ENCODE measurements around the gene DUSP8. TPM values are rescaled to one million over a fixed set of nuclear protein-coding genes. Genes with fewer than 3 reads are reported as not detected.

Gene DUSP8
- total and polyA plus RNA-seq, 2 of the 8 experiments (the other 6 are each of a cell fraction or from before 2014, with no cell fraction given), result 2.8 to 3.6 TPM

DNA sequence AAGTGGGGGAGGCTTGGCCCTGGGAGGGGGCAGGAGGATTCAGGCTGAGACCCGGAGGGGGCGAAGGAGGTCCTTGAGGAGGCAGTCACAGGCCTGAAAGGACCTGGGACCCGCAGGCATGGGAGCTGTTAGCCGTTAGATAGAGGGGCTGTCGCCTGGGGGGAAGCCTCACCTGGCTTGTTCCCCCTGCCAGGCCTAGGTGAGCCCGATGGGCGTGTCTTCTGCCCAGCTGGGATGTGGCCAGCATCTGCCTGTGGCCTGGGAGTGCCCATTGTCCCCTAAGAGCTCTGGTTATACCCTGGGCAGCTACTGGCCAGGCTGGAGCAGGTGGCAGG lies 1.8 kb upstream of the DUSP8 start:
- Histone ChIP-seq H2BK15ac (ENCODE audit: low read length) (no peak overlapping the region), H3K14ac (ENCODE audit: insufficient read length) (no peak overlapping the region), H3K9ac (replicated peaks in 1 of 4; ENCODE audit: extremely low read depth in 1 of 4, low read depth in 3 of 4, low read length in 3 of 4) (no peak overlapping the region), H3K27me3 (replicated peaks in 1 of 4; ENCODE audit: control insufficient read depth in 3 of 4, extremely low read depth in 1 of 4, insufficient read depth in 3 of 4, low read length in 3 of 4) (peaks cover 18 to 54% (median 46%) of the 10 kb centered on the region in 4 experiments), H2BK12ac (ENCODE audit: low read depth, low read length) (no peak overlapping the region), H3K9me3 (ENCODE audit: insufficient read depth in 2 of 2, low read depth in 1 of 2, low read length in 1 of 2) (peaks cover 0 to 6% of the 10 kb centered on the region in 2 experiments; a peak in 2 of 4 replicates), H3K4me2 (ENCODE audit: insufficient read depth in 1 of 2, low read depth in 2 of 2, low read length in 2 of 2) (peak overlapping the region; percentile 48 to 79), H4K8ac (ENCODE audit: extremely low read depth, insufficient read depth, low read length) (0 out of 2 replicates have a peak overlapping the region, but pooled peaks have one; percentile 31), H4K20me1 (replicated peaks in 1 of 2; ENCODE audit: control insufficient read depth in 1 of 2, insufficient read depth in 2 of 2, low read length in 2 of 2) (peaks cover 2 to 18% of the 10 kb centered on the region in 2 experiments), H3K4ac (replicated peaks; ENCODE audit: insufficient read length, low read depth, low read length) (no peak overlapping the region), H4K91ac (replicated peaks; ENCODE audit: insufficient read length, low read length) (no peak overlapping the region), H3K18ac (ENCODE audit: extremely low read depth, low read length) (0 out of 2 replicates have a peak overlapping the region, but pooled peaks have one; percentile 2), H3K23ac (ENCODE audit: insufficient read length) (no peak overlapping the region), H3K4me3 (ENCODE audit: extremely low read depth in 1 of 4, insufficient read depth in 2 of 4, low read depth in 3 of 4, low read length in 4 of 4) (peak overlapping the region in 1 of 4 experiments; percentile 71; a peak in 4 of 8 replicates), H3K79me2 (ENCODE audit: control insufficient read depth in 1 of 2, insufficient read depth in 2 of 2, low read length in 2 of 2) (no peaks in the 10 kb centered on the region), H2AFZ (ENCODE audit: low read length) (no peak overlapping the region), H2BK20ac (ENCODE audit: low read length) (no peak overlapping the region), H2BK5ac (ENCODE audit: low read depth, low read length) (no peak overlapping the region), H3K4me1 (replicated peaks in 1 of 4; ENCODE audit: control insufficient read depth in 3 of 4, insufficient read depth in 4 of 4, low read length in 3 of 4) (peaks cover 0 to 32% (median 17%) of the 10 kb centered on the region in 4 experiments; a peak in 6 of 7 replicates), H4K5ac (ENCODE audit: insufficient read length, low read depth, low read length) (no peak overlapping the region), H3K79me1 (ENCODE audit: low read depth, low read length) (no peaks in the 10 kb centered on the region), H2BK120ac (replicated peaks; ENCODE audit: low read depth, low read length) (no peak overlapping the region), H2AK5ac (ENCODE audit: low read depth, low read length) (no peak overlapping the region), H3K36me3 (ENCODE audit: control insufficient read depth in 2 of 4, insufficient read depth in 4 of 4, low read length in 3 of 4) (no peaks in the 10 kb centered on the region), H3K56ac (replicated peaks; ENCODE audit: insufficient read length, low read depth, low read length) (no peak overlapping the region), H3K27ac (ENCODE audit: low read depth, low read length) (no peak overlapping the region), H3K23me2 (ENCODE audit: low read depth, low read length) (no peaks in the 10 kb centered on the region; the same call in 1 of the 2 replicates)
- 0 out of 2 replicates have a peak, but pooled peaks have one; percentile 43 for TF ChIP-seq SUZ12 (IDR thresholded peaks at IDR 0.05; ENCODE audit: low read length)
- no peak for TF ChIP-seq BRCA1 (IDR thresholded peaks at IDR 0.05; ENCODE audit: low read depth, low read length)
- no peak for TF ChIP-seq HDAC2 (IDR thresholded peaks at IDR 0.05; ENCODE audit: borderline replicate concordance in 1 of 2, low read depth in 2 of 2, low read length in 2 of 2)
- no peak for TF ChIP-seq BACH1 (IDR thresholded peaks at IDR 0.05; ENCODE audit: low read length)
- POLR2A ChIA-PET (ENCODE audit: partially characterized antibody), result interaction anchor here (1.3 to 2.6 kb wide), 5 partner anchors 9 to 26 kb away, joined by 5 to 34 read pairs (median 6); no protein-coding TSS in a partner anchor
- WGBS, 2 experiments (ENCODE audit: extremely low coverage in 1 of 2, insufficient coverage in 1 of 2, insufficient read length in 1 of 2, insufficient replicate concordance in 2 of 2, low coverage in 1 of 2, low lambda C conversion rate in 2 of 2, missing lambda C conversion rate in 1 of 2), result 6% methylated on average over 6 of the region's 7 CpGs; no CpG with 5 or more reads in 1 of the 2 experiments
- DNase-seq (ENCODE audit: low read depth in 1 of 2, low spot score in 2 of 2) (peak in 1 of 2 experiments; percentile 83), FAIRE-seq (no peak)
- CTCF ChIA-PET (ENCODE audit: partially characterized antibody), result interaction anchor here (0.7 to 8.2 kb wide), 17 partner anchors 9 to 109 kb away, joined by 3 to 144 read pairs (median 7); partner anchors contain the start of genes KRTAP5-1 and KRTAP5-2
